RWPE2 (cell line): ENCODE measurements around the gene MYO1G.

Source experiments
- ATAC-seq: fragments of 200-7000 bp; cut with Tn5 transposase; 3 replicates; pipeline ENCODE4 v1.9.1; 2021; ENCODE audit warnings: low read depth
- DNase-seq: peaks from one replicate; pipeline ENCODE4 v3.0.0-alpha.2; 2020; ENCODE audit warnings: low spot score
- H3K27ac ChIP-seq: fragments of 450-650 bp; 2 replicates; pipeline ENCODE4 v1.5.1; 2017; ENCODE audit warnings: mild to moderate bottlenecking; ENCODE audit not compliant: poor library complexity, severe bottlenecking
- H3K27me3 ChIP-seq: fragments of 250-450 bp; sonication (Bioruptor Pico); 2 replicates; pipeline ENCODE4 v1.5.1; 2021; ENCODE audit warnings: mild to moderate bottlenecking, moderate library complexity; ENCODE audit not compliant: insufficient read depth, poor library complexity, severe bottlenecking
- H3K36me3 ChIP-seq: fragments of 250-450 bp; sonication (Bioruptor Pico); 2 replicates; pipeline ENCODE4 v1.5.1; 2020; ENCODE audit warnings: low read depth, mild to moderate bottlenecking, moderate library complexity
- H3K4me1 ChIP-seq: fragments of 250-450 bp; sonication (Bioruptor Pico); 2 replicates; pipeline ENCODE4 v1.5.1; 2021; ENCODE audit warnings: mild to moderate bottlenecking, moderate library complexity; ENCODE audit not compliant: insufficient read depth, poor library complexity, severe bottlenecking
- H3K4me3 ChIP-seq: fragments of 250-450 bp; sonication (Bioruptor Pico); 2 replicates; pipeline ENCODE4 v1.5.1; 2021; ENCODE audit warnings: mild to moderate bottlenecking, moderate library complexity; ENCODE audit not compliant: severe bottlenecking
- H3K9me3 ChIP-seq: fragments of 250-450 bp; sonication (Bioruptor Pico); 2 replicates; pipeline ENCODE4 v1.5.1; 2021; ENCODE audit warnings: mild to moderate bottlenecking, moderate library complexity; ENCODE audit not compliant: severe bottlenecking
- CTCF ChIP-seq: fragments of 450-650 bp; IDR thresholded peaks from one replicate; pipeline ENCODE4 v1.5.1; 2017; ENCODE audit warnings: mild to moderate bottlenecking, moderate library complexity; ENCODE audit not compliant: poor library complexity, severe bottlenecking

MYO1G gene

GRCh38 chr7:44969701-44970522, 8.9 kb downstream of the MYO1G start:
- no peaks in the 10 kb centered on the region for H3K4me1 ChIP-seq

GRCh38 chr7:44969049-44969700, 9.6 kb downstream of the MYO1G start:
- Histone ChIP-seq H3K9me3 (no peaks in the 10 kb centered on the region), H3K4me3 (no peak overlapping the region), H3K36me3 (no peaks in the 10 kb centered on the region), H3K27ac (no peak overlapping the region), H3K4me1 (no peaks in the 10 kb centered on the region), H3K27me3 (no peaks in the 10 kb centered on the region)
- peak; percentile 28 for DNase-seq
- ATAC-seq: no peak
- no peak for TF ChIP-seq CTCF

More at GRCh38 chr7:44969701-44970522, 8.9 kb downstream of the MYO1G start:
- Histone ChIP-seq H3K36me3 (no peaks in the 10 kb centered on the region), H3K9me3 (no peaks in the 10 kb centered on the region), H3K27me3 (no peaks in the 10 kb centered on the region), H3K27ac (no peak overlapping the region), H3K4me3 (no peak overlapping the region)
- ATAC-seq (no peak), DNase-seq (peak; percentile 47)
- TF ChIP-seq CTCF: no peak

- Histone ChIP-seq H3K36me3 (no peaks in the 10 kb centered on the region), H3K4me3 (no peak overlapping the region), H3K27me3 (peaks cover 1% of the 10 kb centered on the region), H3K4me1 (no peaks in the 10 kb centered on the region), H3K9me3 (no peaks in the 10 kb centered on the region), H3K27ac (no peak overlapping the region)
- TF ChIP-seq CTCF: no peak
- no peak for ATAC-seq
- DNase-seq: no peak
These were observed 11.0 kb downstream of the MYO1G start for GRCh38 chr7:44967571-44968446.

- no peak overlapping the region for H3K27ac ChIP-seq
- no peaks in the 10 kb centered on the region for H3K9me3 ChIP-seq
- peaks cover 8% of the 10 kb centered on the region for H3K27me3 ChIP-seq
- DNase-seq (no peak), ATAC-seq (no peak)
- no peaks in the 10 kb centered on the region for H3K36me3 ChIP-seq
- no peaks in the 10 kb centered on the region for H3K4me1 ChIP-seq
- TF ChIP-seq CTCF: no peak
- no peak overlapping the region for H3K4me3 ChIP-seq
These were observed 11.9 kb downstream of the MYO1G start for GRCh38 chr7:44966731-44967538.
